Lung (tissue), 12 donors: ENCODE data around the gene CABP4. TPM values are rescaled to one million over a fixed set of nuclear protein-coding genes. Genes with fewer than 3 reads are reported as not detected.

Experiments
- ATAC-seq: fragments of 200-7000 bp; cut with Tn5 transposase; one replicate; pipeline ENCODE4 v1.9.1; 2020; ENCODE audit warnings: moderate number of reproducible peaks; ENCODE audit not compliant: insufficient read depth, low FRiP score
- DNase-seq, 3 donors: peaks; one replicate each; pipeline ENCODE4 v3.0.0-alpha.2; 2013 to 2017
- H3K27ac ChIP-seq, 2 donors: one replicate each; pipeline ENCODE4 v1.5.1; 2013; ENCODE audit warnings: mild to moderate bottlenecking in 2 of 2, moderate library complexity in 2 of 2, control low read depth in 1 of 2, inconsistent platforms in 1 of 2, low read depth in 1 of 2, low read length in 1 of 2
- H3K27me3 ChIP-seq, 3 donors: one replicate each; pipeline ENCODE4 v1.5.1; 2013; ENCODE audit warnings: low read length in 2 of 3; ENCODE audit not compliant: control insufficient read depth in 3 of 3, insufficient read depth in 3 of 3
- H3K36me3 ChIP-seq, 4 donors: one replicate each; pipeline ENCODE4 v1.5.1; 2013; ENCODE audit warnings: low read length in 4 of 4, mild to moderate bottlenecking in 1 of 4, moderate library complexity in 1 of 4; ENCODE audit not compliant: control insufficient read depth in 4 of 4, insufficient read depth in 4 of 4
- H3K4me1 ChIP-seq, 5 donors: one replicate each; pipeline ENCODE4 v1.5.1; 2013; ENCODE audit warnings: low read length in 5 of 5, mild to moderate bottlenecking in 2 of 5, moderate library complexity in 1 of 5; ENCODE audit not compliant: control insufficient read depth in 5 of 5, insufficient read depth in 5 of 5
- H3K4me3 ChIP-seq: one replicate; pipeline ENCODE4 v1.5.1; 2013; ENCODE audit warnings: mild to moderate bottlenecking, control low read depth, moderate library complexity
- H3K9ac ChIP-seq, 2 donors: one replicate each; pipeline ENCODE4 v1.5.1; 2013; ENCODE audit warnings: low read length in 2 of 2, control low read depth in 1 of 2; ENCODE audit not compliant: insufficient read depth in 1 of 2
- H3K9me3 ChIP-seq, 4 donors: one replicate each; pipeline ENCODE4 v1.5.1; 2013; ENCODE audit warnings: low read length in 3 of 4, mild to moderate bottlenecking in 1 of 4, moderate library complexity in 1 of 4; ENCODE audit not compliant: control insufficient read depth in 4 of 4, insufficient read depth in 3 of 4
- CTCF ChIP-seq: IDR thresholded peaks from 2 replicates; pipeline ENCODE4 v1.5.1; 2012; ENCODE audit warnings: mild to moderate bottlenecking; ENCODE audit errors: control extremely low read depth, extremely low read depth
- WGBS, 2 donors: extraction: QIAGEN DNeasy Blood & Tissue Kit; methylation state at CpG; one replicate each; pipeline ENCODE4 v1.1.7; 2013; 5-methylcytosine and 5-hydroxymethylcytosine counted together
- polyA plus RNA-seq, 2 donors: library from polyadenylated mRNA; stranded (reverse); fragments of 200-250 nt; gene quantifications; one replicate each; pipeline ENCODE4 v1.2.1, GENCODE V29; 2013
- total RNA-seq, 2 donors: library from RNA; depleted of rRNA in 1 of 2; stranded (reverse); fragments of >200 nt in 1 of 2; gene quantifications; one replicate each; pipeline ENCODE4 v1.2.1, GENCODE V29; 2014 to 2021
- donor health status: control.
- donor health status: control.
- donor health status: Bipolar disorder and iron deficiency.
- donor health status: healthy.
- donor health status: DM: yes; HTN: yes; CAD: no.

CABP4 gene
- total and polyA plus RNA-seq, 4 donors = 0.96 to 5.3 (median 2.3) TPM

- Histone ChIP-seq H3K9me3 (no peaks in the 10 kb centered on the region), H3K27ac (no peak overlapping the region), H3K4me3 (no peak overlapping the region), H3K36me3 (peaks cover 0 to 50% (median 15%) of the 10 kb centered on the region in 4 donors), H3K27me3 (no peaks in the 10 kb centered on the region), H3K9ac (no peak overlapping the region), H3K4me1 (peaks cover 0 to 13% (median 6%) of the 10 kb centered on the region in 5 donors)
- ATAC-seq (no peak), DNase-seq (no peak)
- TF ChIP-seq CTCF = no peak
- WGBS, 2 donors = 92 to 95% methylated on average over 24 of the region's 24 CpGs
These were observed 23.6 kb upstream of the CABP4 start for GRCh38 chr11:67431346-67432249.

- no peak for TF ChIP-seq CTCF
- Histone ChIP-seq H3K27me3 (no peaks in the 10 kb centered on the region), H3K9ac (no peak overlapping the region), H3K9me3 (no peaks in the 10 kb centered on the region), H3K36me3 (peaks cover 0 to 55% (median 15%) of the 10 kb centered on the region in 4 donors), H3K4me1 (peaks cover 0 to 9% (median 5%) of the 10 kb centered on the region in 5 donors), H3K4me3 (no peak overlapping the region), H3K27ac (no peak overlapping the region)
- no peak for DNase-seq
- 90 to 93% methylated on average over 22 of the region's 22 CpGs for WGBS, 2 donors
- no peak for ATAC-seq
These were observed 22.4 kb upstream of the CABP4 start for GRCh38 chr11:67432655-67433349.

GRCh38 chr11:67433536-67434394 lies 21.4 kb upstream of the CABP4 start:
- no peaks in the 10 kb centered on the region for H3K27me3 ChIP-seq
- no peaks in the 10 kb centered on the region for H3K9me3 ChIP-seq
- H3K9ac ChIP-seq = no peak overlapping the region
- H3K4me1 ChIP-seq = peaks cover 0 to 8% (median 5%) of the 10 kb centered on the region in 5 donors
- H3K4me3 ChIP-seq = no peak overlapping the region
- DNase-seq (no peak), ATAC-seq (no peak)
- no peak for TF ChIP-seq CTCF
- 88 to 89% methylated on average over 21 to 22 of the region's 22 CpGs for WGBS, 2 donors
- H3K36me3 ChIP-seq = peaks cover 0 to 65% (median 15%) of the 10 kb centered on the region in 4 donors
- no peak overlapping the region for H3K27ac ChIP-seq
